ENCODE results near the gene SORT1. TPM values are rescaled to one million over a fixed set of nuclear protein-coding genes. Genes with fewer than 3 reads are reported as not detected.

The SORT1 gene
- total RNA-seq, 2 experiments from 2014 or later, result 21.8 to 45.5 TPM

DNA sequence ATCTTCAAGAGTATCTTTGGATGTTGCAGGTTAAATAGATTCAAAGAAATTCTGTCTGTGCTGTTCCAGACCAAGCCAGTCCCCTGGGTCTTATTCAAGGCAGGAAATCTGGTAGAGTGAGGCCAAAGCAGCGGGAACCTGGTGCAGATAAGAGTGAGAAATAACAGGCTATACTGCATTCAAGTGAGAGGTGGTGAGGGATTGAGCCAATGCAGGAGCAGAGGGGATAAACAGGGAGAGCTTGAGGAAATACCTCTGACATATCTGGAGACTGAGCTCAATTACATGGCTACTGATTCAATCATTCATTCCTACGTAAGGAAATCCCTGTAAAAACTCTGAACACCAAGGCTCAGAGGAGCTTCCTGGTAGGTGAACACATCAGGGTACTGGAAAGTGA lies 45.8 kb upstream of the SORT1 start:
- H4K20me1 ChIP-seq (ENCODE audit: insufficient read depth, low read length), result no peaks in the 10 kb centered on the region
- no peaks in the 10 kb centered on the region for H3K79me2 ChIP-seq (ENCODE audit: insufficient read depth, low read depth, low read length)
- no peaks in the 10 kb centered on the region for H3K36me3 ChIP-seq (ENCODE audit: insufficient read depth, low read length)
- intact Hi-C loops (cut with micrococcal nuclease; ENCODE audit: unreplicated experiment), result no loop called here
- H3K27ac ChIP-seq (ENCODE audit: low read depth, low read length, poor library complexity, severe bottlenecking), result no peak overlapping the region
- no peak overlapping the region for H3K4me3 ChIP-seq (ENCODE audit: low read depth, low read length, poor library complexity, severe bottlenecking)
- H3K4me2 ChIP-seq (ENCODE audit: low read length), result no peak overlapping the region
- no peaks in the 10 kb centered on the region for H3K9me2 ChIP-seq (ENCODE audit: insufficient read depth, low read length)
- H3K4me1 ChIP-seq (ENCODE audit: insufficient read depth, low read length, poor library complexity, severe bottlenecking), result no peaks in the 10 kb centered on the region
- TF ChIP-seq EZH2phosphoT487 (IDR thresholded peaks at IDR 0.05; ENCODE audit: borderline replicate concordance, low read depth, low read length), result no peak
- TF ChIP-seq, protein P1, sequence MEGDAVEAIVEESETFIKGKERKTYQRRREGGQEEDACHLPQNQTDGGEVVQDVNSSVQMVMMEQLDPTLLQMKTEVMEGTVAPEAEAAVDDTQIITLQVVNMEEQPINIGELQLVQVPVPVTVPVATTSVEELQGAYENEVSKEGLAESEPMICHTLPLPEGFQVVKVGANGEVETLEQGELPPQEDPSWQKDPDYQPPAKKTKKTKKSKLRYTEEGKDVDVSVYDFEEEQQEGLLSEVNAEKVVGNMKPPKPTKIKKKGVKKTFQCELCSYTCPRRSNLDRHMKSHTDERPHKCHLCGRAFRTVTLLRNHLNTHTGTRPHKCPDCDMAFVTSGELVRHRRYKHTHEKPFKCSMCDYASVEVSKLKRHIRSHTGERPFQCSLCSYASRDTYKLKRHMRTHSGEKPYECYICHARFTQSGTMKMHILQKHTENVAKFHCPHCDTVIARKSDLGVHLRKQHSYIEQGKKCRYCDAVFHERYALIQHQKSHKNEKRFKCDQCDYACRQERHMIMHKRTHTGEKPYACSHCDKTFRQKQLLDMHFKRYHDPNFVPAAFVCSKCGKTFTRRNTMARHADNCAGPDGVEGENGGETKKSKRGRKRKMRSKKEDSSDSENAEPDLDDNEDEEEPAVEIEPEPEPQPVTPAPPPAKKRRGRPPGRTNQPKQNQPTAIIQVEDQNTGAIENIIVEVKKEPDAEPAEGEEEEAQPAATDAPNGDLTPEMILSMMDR (conservative IDR thresholded peaks at IDR 0.05; ENCODE audit: low read length), result no peak
- ChIA-PET CTCF (ENCODE audit: unreplicated experiment) (no interaction called here), POLR2A (no interaction called here)
- no peak for DNase-seq (ENCODE audit: low spot score)
- H2AFZ ChIP-seq (ENCODE audit: low read length), result no peak overlapping the region
- BruUV-seq (replicated peaks), result no TSS peak
- 0 out of 2 replicates have a peak, but pooled peaks cover 6% of the 10 kb centered on the region for H3K9me3 ChIP-seq (ENCODE audit: low read length)

DNA sequence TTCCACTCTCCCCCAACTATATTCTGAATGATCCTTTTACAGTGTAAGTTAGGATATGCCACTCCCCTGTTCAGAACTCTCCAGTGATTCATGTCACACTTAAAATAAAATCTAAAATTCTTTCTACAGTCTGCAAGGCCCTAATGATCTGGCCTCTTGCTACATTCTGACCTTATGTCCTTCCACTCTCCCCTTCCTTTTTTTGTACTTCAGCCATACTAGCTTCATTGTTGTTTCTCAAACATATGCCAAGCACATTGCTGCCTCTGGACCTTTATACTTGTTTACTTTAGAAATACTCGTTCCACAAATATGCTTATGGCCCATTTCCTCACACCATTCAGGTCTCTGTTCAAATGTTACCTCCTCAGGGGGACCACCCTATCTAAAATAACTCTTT lies 43.4 kb upstream of the SORT1 start:
- no TSS peak for BruUV-seq (replicated peaks)
- ChIA-PET CTCF (ENCODE audit: unreplicated experiment) (no interaction called here), POLR2A (interaction anchor here (0.6 kb wide), 1 partner anchor 13 kb away, joined by 3 read pairs; no protein-coding TSS in a partner anchor)

DNA sequence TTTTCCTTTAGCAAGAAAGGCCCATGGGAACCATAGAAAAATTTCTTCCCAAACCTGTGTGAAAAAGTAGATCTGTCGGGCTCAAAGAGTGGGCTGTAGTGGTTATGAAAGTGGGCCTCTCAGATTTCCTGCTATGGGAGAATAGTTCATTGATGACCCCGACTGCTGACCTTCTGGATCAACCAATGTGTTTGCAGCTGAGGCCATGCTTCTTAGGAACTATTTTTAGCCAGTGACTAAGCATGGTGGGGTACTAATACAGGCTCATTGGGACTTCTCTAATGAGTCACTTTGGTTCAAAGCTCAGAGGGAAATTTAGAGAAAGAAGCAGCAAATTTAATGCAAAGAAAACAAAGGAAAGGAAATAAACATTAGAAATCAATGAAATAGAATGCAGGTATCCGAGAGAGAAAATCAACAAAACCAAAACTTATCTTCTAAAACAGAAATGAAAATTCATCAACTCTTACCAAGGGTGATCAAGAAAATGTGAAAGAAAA lies 41.1 kb upstream of the SORT1 start:
- CTCF ChIA-PET (ENCODE audit: unreplicated experiment), result no interaction called here
- no peaks in the 10 kb centered on the region for H3K36me3 ChIP-seq (ENCODE audit: insufficient read depth, low read length)
- H3K27ac ChIP-seq (ENCODE audit: low read depth, low read length, poor library complexity, severe bottlenecking), result no peak overlapping the region
- no peak overlapping the region for H2AFZ ChIP-seq (ENCODE audit: low read length)
- no peak for DNase-seq (ENCODE audit: low spot score)
- no peaks in the 10 kb centered on the region for H3K4me1 ChIP-seq (ENCODE audit: insufficient read depth, low read length, poor library complexity, severe bottlenecking)
- H3K4me2 ChIP-seq (ENCODE audit: low read length), result no peak overlapping the region
- H4K20me1 ChIP-seq (ENCODE audit: insufficient read depth, low read length), result no peaks in the 10 kb centered on the region
- 0 out of 2 replicates have a peak, but pooled peaks cover 7% of the 10 kb centered on the region for H3K9me3 ChIP-seq (ENCODE audit: low read length)
- H3K4me3 ChIP-seq (ENCODE audit: low read depth, low read length, poor library complexity, severe bottlenecking), result no peak overlapping the region
- no TSS peak for BruUV-seq (replicated peaks)
- intact Hi-C loops (cut with micrococcal nuclease; ENCODE audit: unreplicated experiment), result no loop called here
- H3K79me2 ChIP-seq (ENCODE audit: insufficient read depth, low read depth, low read length), result no peaks in the 10 kb centered on the region
- POLR2A ChIA-PET, result interaction anchor here (0.6 kb wide), 1 partner anchor 21 kb away, joined by 3 read pairs; no protein-coding TSS in a partner anchor
- no peaks in the 10 kb centered on the region for H3K9me2 ChIP-seq (ENCODE audit: insufficient read depth, low read length)
- TF ChIP-seq EZH2phosphoT487 (IDR thresholded peaks at IDR 0.05; ENCODE audit: borderline replicate concordance, low read depth, low read length), result no peak
- TF ChIP-seq, protein P1 (conservative IDR thresholded peaks at IDR 0.05; ENCODE audit: low read length), result no peak

More for the DNA sequence above, 43.4 kb upstream of the SORT1 start:
- H3K4me2 ChIP-seq (ENCODE audit: low read length), result no peak overlapping the region
- TF ChIP-seq, protein P1 (conservative IDR thresholded peaks at IDR 0.05; ENCODE audit: low read length), result no peak
- TF ChIP-seq EZH2phosphoT487 (IDR thresholded peaks at IDR 0.05; ENCODE audit: borderline replicate concordance, low read depth, low read length), result no peak
- H2AFZ ChIP-seq (ENCODE audit: low read length), result no peak overlapping the region
- DNase-seq (ENCODE audit: low spot score), result no peak
- 0 out of 2 replicates have a peak, but pooled peaks cover 6% of the 10 kb centered on the region for H3K9me3 ChIP-seq (ENCODE audit: low read length)
- H3K4me3 ChIP-seq (ENCODE audit: low read depth, low read length, poor library complexity, severe bottlenecking), result no peak overlapping the region
- no peaks in the 10 kb centered on the region for H3K36me3 ChIP-seq (ENCODE audit: insufficient read depth, low read length)
- H3K79me2 ChIP-seq (ENCODE audit: insufficient read depth, low read depth, low read length), result no peaks in the 10 kb centered on the region
- intact Hi-C loops (cut with micrococcal nuclease; ENCODE audit: unreplicated experiment), result no loop called here
- H4K20me1 ChIP-seq (ENCODE audit: insufficient read depth, low read length), result no peaks in the 10 kb centered on the region
- H3K4me1 ChIP-seq (ENCODE audit: insufficient read depth, low read length, poor library complexity, severe bottlenecking), result no peaks in the 10 kb centered on the region
- no peaks in the 10 kb centered on the region for H3K9me2 ChIP-seq (ENCODE audit: insufficient read depth, low read length)
- H3K27ac ChIP-seq (ENCODE audit: low read depth, low read length, poor library complexity, severe bottlenecking), result no peak overlapping the region
